Glutamatergic neuron (in vitro differentiated cells): Measurements from ENCODE around the gene RAB2B. TPM values are rescaled to one million over a fixed set of nuclear protein-coding genes. Genes with fewer than 3 reads are reported as not detected.

Experiments
- DNase-seq: peaks from one replicate; pipeline ENCODE4 v3.0.0; 2022
- H3K27ac Mint-ChIP-seq: one replicate; pipeline ENCODE4 v1.8.0; 2020; ENCODE audit warnings: mild to moderate bottlenecking, mixed read lengths, inconsistent platforms; ENCODE audit not compliant: unreplicated experiment
- H3K27me3 Mint-ChIP-seq: one replicate; pipeline ENCODE4 v1.8.0; 2020; ENCODE audit warnings: mild to moderate bottlenecking, moderate library complexity, mixed read lengths, inconsistent platforms; ENCODE audit not compliant: unreplicated experiment
- H3K36me3 Mint-ChIP-seq: one replicate; pipeline ENCODE4 v1.8.0; 2020; ENCODE audit warnings: mild to moderate bottlenecking, mixed read lengths, inconsistent platforms; ENCODE audit not compliant: unreplicated experiment
- H3K4me1 Mint-ChIP-seq: one replicate; pipeline ENCODE4 v1.8.0; 2020; ENCODE audit warnings: mild to moderate bottlenecking, low read depth, mixed read lengths, inconsistent platforms; ENCODE audit not compliant: unreplicated experiment
- H3K4me3 Mint-ChIP-seq: one replicate; pipeline ENCODE4 v1.8.0; 2020; ENCODE audit warnings: mild to moderate bottlenecking, mixed read lengths, inconsistent platforms; ENCODE audit not compliant: unreplicated experiment
- H3K9me3 Mint-ChIP-seq: one replicate; pipeline ENCODE4 v1.8.0; 2020; ENCODE audit warnings: mild to moderate bottlenecking, moderate library complexity, mixed read lengths, inconsistent platforms; ENCODE audit not compliant: unreplicated experiment
- CTCF ChIP-seq: fragments of 200-600 bp; sonication (generic); IDR thresholded peaks from one replicate; pipeline ENCODE4 v1.5.0; 2021; ENCODE audit not compliant: partially characterized antibody, unreplicated experiment
- long read RNA-seq: library from polyadenylated mRNA; unstranded; transcript quantifications from one replicate; pipeline ENCODE4 v2.0.0, GENCODE V29; 2020; ENCODE audit not compliant: unreplicated experiment
- total RNA-seq: library from RNA; stranded (reverse); fragmentation: NEBNext Ultra II Directional; extraction: Animal tissue kit (Norgen Biotek cat#: 25700); gene quantifications from one replicate; pipeline ENCODE4 v1.2.1, GENCODE V29; 2021; ENCODE audit not compliant: unreplicated experiment

RAB2B gene
- total RNA-seq, result 75.2 TPM
- long read RNA-seq, partial matches to known transcripts, result 0 of 3 reads
- long read RNA-seq, other reads (novel, unspliced or antisense), result 2 of 3 reads

DNA sequence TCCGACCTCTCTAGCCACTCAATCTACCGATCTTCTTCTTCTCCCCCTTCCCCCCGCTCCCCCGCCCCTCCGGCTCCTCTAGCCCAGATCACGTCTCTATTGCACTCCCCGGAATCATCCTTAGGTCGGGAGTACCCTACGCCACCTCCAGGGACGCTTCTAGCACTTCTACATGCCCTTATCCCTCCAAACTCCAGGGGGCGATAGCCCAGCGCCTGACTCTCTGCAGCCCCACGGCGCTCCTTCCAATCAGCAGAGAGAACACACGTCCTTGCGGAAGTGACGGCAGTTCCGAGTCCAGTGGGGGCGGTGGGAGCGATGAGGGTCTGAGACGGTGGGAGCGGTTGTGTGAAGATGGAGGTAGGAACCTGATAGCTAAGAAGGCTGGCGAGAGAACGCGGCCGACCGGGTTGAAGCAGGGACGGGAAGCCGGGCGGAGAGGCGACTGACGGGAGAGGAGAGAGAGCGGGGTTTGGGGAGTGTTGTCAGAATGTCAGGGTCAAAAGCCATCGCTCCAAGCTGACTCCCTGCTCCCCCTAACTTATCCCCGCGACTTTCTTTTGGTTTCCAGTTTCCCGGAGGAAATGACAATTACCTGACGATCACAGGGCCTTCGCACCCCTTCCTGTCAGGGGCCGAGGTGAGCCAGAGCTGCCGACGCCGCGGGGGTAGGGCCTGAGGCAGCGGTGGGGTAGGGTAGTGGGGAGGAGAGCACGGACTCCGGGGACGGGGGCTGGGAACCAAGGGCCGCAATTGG lies at the start of gene RAB2B, which contains the start of gene TOX4:
Gene RAB2B (minus strand): TSS at position 35 of the 757 bp plus-strand sequence. CDS start 87 bp downstream, outside the sequence.
Gene TOX4 (plus strand): TSS at position 271 of the 757 bp plus-strand sequence. CDS start 84 bp downstream, at position 355.
- TF ChIP-seq CTCF, result peak; percentile 76
- H3K27ac Mint-ChIP-seq, result peak within 1 kb of the TSS; percentile 90
- no peaks in the 10 kb centered on the region for H3K36me3 Mint-ChIP-seq
- H3K27me3 Mint-ChIP-seq, result peaks cover 6% of the 10 kb centered on the region
- H3K4me3 Mint-ChIP-seq, result peak within 1 kb of the TSS; percentile 100
- peaks cover 6% of the 10 kb centered on the region for H3K9me3 Mint-ChIP-seq
- DNase-seq, result peak; percentile 93
- peaks cover 3% of the 10 kb centered on the region for H3K4me1 Mint-ChIP-seq

GRCh38 chr14:21525962-21526671 lies 49.4 kb upstream of the RAB2B start, which contains the start of gene SALL2:
TSS of gene SALL2 (minus strand) at chr14:21526346. CDS start at chr14:21526127, 219 bp downstream.
- TF ChIP-seq CTCF, result no peak
- Mint-ChIP-seq H3K27me3 (peaks cover 19% of the 10 kb centered on the region), H3K27ac (peak within 1 kb of the TSS; percentile 97), H3K9me3 (peaks cover 9% of the 10 kb centered on the region), H3K36me3 (peaks cover 10% of the 10 kb centered on the region), H3K4me1 (peaks cover 8% of the 10 kb centered on the region), H3K4me3 (peak within 1 kb of the TSS; percentile 93)
- DNase-seq, result peak; percentile 91

- Mint-ChIP-seq H3K27me3 (peaks cover 19% of the 10 kb centered on the region), H3K27ac (peak overlapping the region; percentile 97), H3K4me3 (peak overlapping the region; percentile 93), H3K4me1 (peaks cover 8% of the 10 kb centered on the region), H3K36me3 (peaks cover 13% of the 10 kb centered on the region), H3K9me3 (peaks cover 9% of the 10 kb centered on the region)
- peak; percentile 30 for DNase-seq
- no peak for TF ChIP-seq CTCF
Measured at GRCh38 chr14:21525571-21525961, 48.8 kb upstream of the RAB2B start.

GRCh38 chr14:21524575-21525490 lies 48.1 kb upstream of the RAB2B start:
- DNase-seq, result no peak
- peaks cover 8% of the 10 kb centered on the region for H3K4me1 Mint-ChIP-seq
- H3K4me3 Mint-ChIP-seq, result peak overlapping the region; percentile 93
- peaks cover 9% of the 10 kb centered on the region for H3K9me3 Mint-ChIP-seq
- peaks cover 20% of the 10 kb centered on the region for H3K27me3 Mint-ChIP-seq
- TF ChIP-seq CTCF, result no peak
- peaks cover 17% of the 10 kb centered on the region for H3K36me3 Mint-ChIP-seq
- peak overlapping the region; percentile 97 for H3K27ac Mint-ChIP-seq
